NCI-H1048 (cell line): ENCODE measurements around the gene EIF4EBP2.

ENCODE experiments used
- DNase-seq: peaks from one replicate; lab custom pipeline; 2025; lab: John Stamatoyannopoulos, UW

The EIF4EBP2 gene, protein sequence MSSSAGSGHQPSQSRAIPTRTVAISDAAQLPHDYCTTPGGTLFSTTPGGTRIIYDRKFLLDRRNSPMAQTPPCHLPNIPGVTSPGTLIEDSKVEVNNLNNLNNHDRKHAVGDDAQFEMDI

GRCh38 chr10:70404036-70404786 is at the start of gene EIF4EBP2:
EIF4EBP2 (plus strand) TSS chr10:70404145; CDS start chr10:70404402, 257 bp downstream.
- DNase-seq = peak; percentile 87

GRCh38 chr10:70354556-70354955 is 49.4 kb upstream of the EIF4EBP2 start:
- no peak for DNase-seq

GRCh38 chr10:70355051-70356021 is 48.6 kb upstream of the EIF4EBP2 start:
- DNase-seq = no peak

GRCh38 chr10:70357565-70357964 is 46.4 kb upstream of the EIF4EBP2 start:
- DNase-seq = no peak

GRCh38 chr10:70358446-70358845 is 45.5 kb upstream of the EIF4EBP2 start:
- DNase-seq = no peak

DNA sequence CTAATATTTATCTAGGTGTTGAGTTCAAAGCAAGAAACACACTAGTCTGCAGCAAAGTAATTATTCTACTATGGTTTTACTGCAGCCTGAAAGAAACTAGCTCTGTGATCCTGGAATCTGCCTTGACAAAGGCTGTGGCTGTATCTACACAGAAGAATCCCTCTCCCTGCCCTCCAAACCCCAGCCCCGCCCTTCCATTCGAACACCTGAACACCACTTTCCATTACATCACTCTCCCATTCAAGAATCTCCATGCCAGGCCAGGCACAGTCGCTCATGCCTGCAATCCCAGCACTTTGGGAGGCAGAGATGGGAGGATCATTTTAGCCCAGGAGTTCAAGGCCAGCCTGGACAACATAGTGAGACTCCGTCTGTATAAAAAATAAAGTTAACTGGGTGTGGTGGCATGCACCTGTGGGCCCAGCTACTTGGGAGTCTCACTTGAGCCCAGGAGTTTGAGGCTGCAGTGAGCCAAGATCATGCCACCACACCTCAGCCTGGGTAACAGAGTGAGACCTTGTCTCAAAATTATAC is 44.9 kb upstream of the EIF4EBP2 start:
- no peak for DNase-seq

- DNase-seq = no peak
These were observed 43.7 kb upstream of the EIF4EBP2 start for GRCh38 chr10:70360215-70360614.

DNA sequence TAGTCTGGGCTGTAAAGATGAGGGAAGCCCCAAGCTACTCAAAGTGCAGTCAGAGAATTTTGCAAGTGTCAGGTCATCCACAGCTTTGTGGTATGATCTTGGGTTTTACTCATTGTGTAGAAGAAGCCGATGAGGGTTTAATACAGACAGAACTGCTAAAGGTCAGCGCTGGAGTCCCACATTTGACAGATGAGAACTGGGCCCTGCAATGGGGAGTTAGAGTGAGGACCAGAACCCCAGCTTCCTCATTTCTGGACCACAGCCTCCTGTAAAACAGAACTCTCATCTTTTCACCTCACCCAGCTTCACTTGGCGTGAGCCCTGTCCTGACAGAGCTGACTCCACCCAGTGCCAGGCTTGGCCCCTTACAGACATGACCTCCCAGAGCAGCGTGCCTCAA is 41.6 kb upstream of the EIF4EBP2 start:
- no peak for DNase-seq

GRCh38 chr10:70363292-70363691 is 40.7 kb upstream of the EIF4EBP2 start:
- no peak for DNase-seq

- DNase-seq = peak; percentile 65
These were observed 39.8 kb upstream of the EIF4EBP2 start for GRCh38 chr10:70363971-70364771.

GRCh38 chr10:70364772-70365091 is 39.2 kb upstream of the EIF4EBP2 start:
- DNase-seq = no peak

DNA sequence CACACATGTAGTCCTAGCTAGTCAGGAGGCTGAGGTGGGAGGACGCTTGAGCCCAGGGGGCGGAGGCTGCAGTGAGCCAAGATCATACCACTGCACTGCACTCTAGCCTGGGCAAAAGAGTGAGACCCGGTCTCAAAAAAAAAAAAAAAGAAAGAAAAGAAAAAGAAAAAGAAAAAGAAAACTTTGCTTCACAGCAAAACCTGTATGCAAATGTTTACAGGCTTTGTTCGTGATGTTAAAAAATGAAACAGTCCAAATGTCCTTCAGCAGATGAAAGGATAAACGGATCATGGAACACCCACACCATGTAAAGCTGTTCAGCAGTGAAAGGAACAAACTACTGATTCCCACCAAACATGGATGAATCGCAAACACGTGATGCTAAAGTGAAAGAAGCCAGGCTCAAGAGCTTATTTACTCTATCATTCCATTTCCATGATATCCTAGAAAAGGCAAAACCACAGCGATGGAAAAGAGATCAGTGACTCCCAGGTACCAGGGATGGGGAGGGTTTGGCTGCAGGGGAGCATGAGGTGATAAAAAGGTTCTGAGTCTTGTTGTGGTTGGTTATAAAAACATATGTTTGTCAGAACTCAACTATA is 36.6 kb upstream of the EIF4EBP2 start:
- no peak for DNase-seq

DNA sequence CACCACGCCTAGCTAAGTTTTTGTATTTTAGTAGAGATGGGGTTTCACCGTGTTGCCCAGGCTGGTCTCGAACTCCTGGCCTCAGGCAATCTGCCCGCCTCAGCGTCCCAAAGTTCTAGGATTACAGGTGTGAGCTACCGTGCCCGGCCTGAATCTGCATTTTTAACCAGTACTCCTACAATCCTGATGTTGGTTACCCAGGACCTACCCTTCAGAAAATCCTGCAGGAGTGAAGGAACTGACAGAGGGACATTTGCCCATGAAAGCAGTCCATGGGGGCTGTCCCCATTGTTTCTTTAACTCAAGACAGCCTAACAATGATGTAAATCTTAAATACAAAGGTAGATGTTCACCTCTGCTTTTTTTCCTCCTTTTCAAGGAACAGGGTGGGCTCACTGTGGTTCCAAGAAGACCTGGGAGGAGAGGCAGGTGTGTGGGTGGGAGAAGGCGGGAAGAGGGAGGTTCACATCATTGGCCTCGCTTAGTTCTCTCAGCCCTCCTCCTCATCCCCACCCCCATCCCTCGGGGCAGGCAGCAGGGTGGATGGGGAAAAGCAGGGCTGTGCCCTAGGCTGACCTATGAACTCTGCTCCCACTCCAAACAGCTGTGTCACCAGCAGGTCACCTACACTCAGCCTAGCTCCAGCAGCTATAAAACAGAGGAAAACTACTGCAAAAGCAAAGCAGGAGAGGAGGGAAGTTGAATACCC is 35.0 kb upstream of the EIF4EBP2 start:
- no peak for DNase-seq

DNA sequence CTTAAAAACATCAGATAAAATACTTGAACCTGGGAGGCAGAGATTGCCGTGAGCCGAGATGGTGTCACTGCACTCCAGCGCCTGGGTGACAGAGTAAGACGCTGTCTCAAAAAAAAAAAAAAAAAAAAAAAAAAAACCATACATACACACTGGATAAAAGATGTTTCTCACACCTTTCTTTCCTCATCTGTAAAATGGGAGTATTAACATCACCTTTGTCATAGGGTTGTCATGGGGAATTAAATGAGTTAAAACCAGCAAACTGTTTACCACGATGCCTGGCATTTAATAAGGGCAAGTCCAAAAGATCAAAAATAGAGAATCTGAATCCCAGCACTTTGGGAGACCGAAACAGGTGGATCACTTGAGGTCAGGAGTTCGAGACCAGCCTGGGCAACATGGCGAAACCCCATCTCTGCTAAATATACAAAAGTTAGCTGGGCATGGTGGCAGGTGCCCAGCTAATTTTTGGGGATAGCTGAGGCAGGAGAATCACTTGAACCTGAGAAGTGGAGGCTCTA is 34.4 kb upstream of the EIF4EBP2 start:
- DNase-seq = no peak

DNA sequence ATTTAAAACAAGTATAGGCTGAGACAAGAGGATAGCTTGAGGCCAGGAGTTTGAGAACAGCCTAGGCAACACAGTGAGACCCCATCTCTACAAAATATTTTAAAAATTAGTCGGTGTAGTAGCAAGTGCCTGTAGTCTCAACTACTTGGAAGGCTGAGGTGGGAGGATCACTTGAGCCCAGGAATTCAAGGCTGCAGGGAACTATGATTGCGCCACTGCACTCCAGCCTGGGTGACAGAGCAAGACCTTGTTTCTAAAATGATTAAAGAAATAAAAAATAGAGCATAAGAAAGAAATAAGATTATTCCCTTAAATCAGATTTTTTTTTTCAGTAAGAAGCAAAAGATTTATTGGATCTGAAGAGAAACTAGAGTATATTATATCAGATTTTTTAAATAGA is 33.2 kb upstream of the EIF4EBP2 start:
- DNase-seq = no peak

- no peak for DNase-seq
These were observed 32.1 kb upstream of the EIF4EBP2 start for GRCh38 chr10:70371846-70372245.

- DNase-seq = no peak
These were observed 28.9 kb upstream of the EIF4EBP2 start for GRCh38 chr10:70374775-70375614.

GRCh38 chr10:70376436-70377378 is 27.2 kb upstream of the EIF4EBP2 start:
- no peak for DNase-seq
